Measurements from ENCODE around the gene TMEM134.

GRCh38 chr11:67429722-67430121 lies 39.3 kb downstream of the TMEM134 start:
- TF ChIP-seq CTCF (IDR thresholded peaks at IDR 0.05), result no peak
- TF ChIP-seq POLR2A (IDR thresholded peaks at IDR 0.05), result no peak

Measured in Peyer's patch (tissue), 4 donors.